K562 (cell line): ENCODE results near the gene ZMPSTE24. TPM values are rescaled to one million over a fixed set of nuclear protein-coding genes. Genes with fewer than 3 reads are reported as not detected.

Experiments
- ATAC-seq: fragments of 200-7000 bp; cut with Tn5 transposase; 3 replicates; pipeline ENCODE4 v1.9.1; 2020; ENCODE audit warnings: moderate library complexity
- BruUV-seq: library from RNA; stranded (reverse); fragments of 400-500 nt; replicated peaks from 2 replicates; lab custom pipeline; 2021; lab: Mats Ljungman, UMichigan
- CTCF ChIA-PET: fragments of 300-600 bp; formaldehyde crosslinking; extraction: SDS; loops from one replicate; lab custom pipeline; 2021; ENCODE audit warnings: low intra/inter-chr PET ratio; lab: Yijun Ruan, JAX
- POLR2A ChIA-PET: fragments of 300-600, 350-650 bp; sonication (Branson Sonifier 250); formaldehyde crosslinking; extraction: SDS; loops from one replicate; lab custom pipeline; 2021; ENCODE audit warnings: antibody characterized with exemption, inconsistent platforms; lab: Yijun Ruan, JAX
- DNase-seq, 4 experiments: peaks; one replicate each; pipeline versions ENCODE4 v3.0.0 to v3.0.0-alpha.2; 2011 to 2018; ENCODE audit warnings: low spot score in 3 of 4, mixed read lengths in 3 of 4; ENCODE audit errors: extremely low read depth in 1 of 4
- FAIRE-seq: peaks from 2 replicates; lab custom pipeline; 2011; peaks lifted over from hg19 to GRCh38; lab: Jason Lieb, UNC
- H2AFZ ChIP-seq: 2 replicates; pipeline ENCODE4 v1.6.0; 2011; ENCODE audit warnings: low read depth, low read length, control low read depth, inconsistent platforms
- H3K27ac ChIP-seq: fragments of 200-600 bp; 3 replicates; pipeline ENCODE4 v1.8.0; 2011; ENCODE audit warnings: low read depth, mild to moderate bottlenecking, control low read depth, inconsistent platforms, low read length, moderate library complexity, mixed read lengths; ENCODE audit errors: extremely low read depth
- H3K27me3 ChIP-seq, 2 experiments: fragments of 300-600 bp in 1 of 2; 2 replicates in 1 of 2; 3 replicates in 1 of 2; pipeline versions ENCODE4 v1.6.0 to v1.8.0; 2011; ENCODE audit warnings: inconsistent platforms in 2 of 2, low read length in 2 of 2, mild to moderate bottlenecking in 1 of 2, mixed read lengths in 1 of 2, moderate library complexity in 1 of 2; ENCODE audit not compliant: control insufficient read depth in 2 of 2, insufficient read depth in 2 of 2
- H3K36me3 ChIP-seq: fragments of 300-600 bp; 3 replicates; pipeline ENCODE4 v1.8.0; 2011; ENCODE audit warnings: mild to moderate bottlenecking, low read length, inconsistent platforms; ENCODE audit not compliant: control insufficient read depth, insufficient read depth
- H3K4me1 ChIP-seq, 2 experiments: fragments of 200-600 bp in 1 of 2; replicated peaks in 1 of 2; 2 replicates in 1 of 2; 3 replicates in 1 of 2; pipeline versions ENCODE4 v1.5.1 to v1.8.0; 2011; ENCODE audit warnings: inconsistent platforms in 2 of 2, low read length in 2 of 2, mild to moderate bottlenecking in 1 of 2, mixed read lengths in 1 of 2, moderate library complexity in 1 of 2; ENCODE audit not compliant: control insufficient read depth in 2 of 2, insufficient read depth in 2 of 2
- H3K4me2 ChIP-seq: 2 replicates; pipeline ENCODE4 v1.6.1; 2011; ENCODE audit warnings: low read length, control low read depth, inconsistent platforms, mixed read lengths; ENCODE audit not compliant: insufficient read depth
- H3K4me3 ChIP-seq: fragments of 200-600 bp; sonication (generic), shearing (Covaris generic); 2 replicates; pipeline ENCODE4 v1.5.1; 2016; ENCODE audit warnings: control low read depth, inconsistent platforms
- H3K79me2 ChIP-seq: fragments of 200-600 bp; 3 replicates; pipeline ENCODE4 v1.8.0; 2011; ENCODE audit warnings: low read length, inconsistent platforms; ENCODE audit not compliant: control insufficient read depth, insufficient read depth
- H3K9ac ChIP-seq, 2 experiments: 2 replicates each; pipeline versions ENCODE4 v1.6.0 to v1.6.1; 2011; ENCODE audit warnings: low read depth in 2 of 2, low read length in 2 of 2, control low read depth in 1 of 2, inconsistent platforms in 1 of 2, mild to moderate bottlenecking in 1 of 2, mixed read lengths in 1 of 2; ENCODE audit not compliant: insufficient read depth in 1 of 2
- H3K9me1 ChIP-seq: one replicate; pipeline ENCODE4 v1.6.0; 2011; ENCODE audit warnings: inconsistent platforms, mild to moderate bottlenecking, low read length, moderate library complexity; ENCODE audit not compliant: control insufficient read depth, insufficient read depth
- H3K9me3 ChIP-seq: replicated peaks from 2 replicates; pipeline ENCODE4 v1.5.1; 2011; ENCODE audit warnings: low read depth, low read length, inconsistent platforms; ENCODE audit not compliant: control insufficient read depth, insufficient read depth
- H4K20me1 ChIP-seq: replicated peaks from 2 replicates; pipeline ENCODE4 v1.6.1; 2011; ENCODE audit warnings: low read length, inconsistent platforms, mixed read lengths; ENCODE audit not compliant: control insufficient read depth, insufficient read depth
- BRF1 ChIP-seq: IDR thresholded peaks from 3 replicates; pipeline ENCODE4 v1.6.1; 2011; ENCODE audit warnings: borderline replicate concordance, mild to moderate bottlenecking; ENCODE audit not compliant: insufficient read length; ENCODE audit errors: extremely low read depth
- DLX4 ChIP-seq: fragments of 250-450 bp; sonication (Bioruptor Pico); IDR thresholded peaks from 2 replicates; pipeline ENCODE4 v1.6.1; 2021; ENCODE audit warnings: mild to moderate bottlenecking
- ELF1 ChIP-seq: fragments of 200-800 bp; sonication (Bioruptor generic); IDR thresholded peaks from 2 replicates; pipeline ENCODE4 v1.6.1; 2016; ENCODE audit warnings: missing genetic modification characterization, missing compliant biosample characterization
- GATA2 ChIP-seq: sonication (generic); formaldehyde crosslinking; IDR thresholded peaks from 2 replicates; pipeline ENCODE4 v1.4.0; 2020; ENCODE audit warnings: mild to moderate bottlenecking, missing genetic modification reagents
- HMG20A ChIP-seq: fragments of 450-650 bp; formaldehyde crosslinking; conservative IDR thresholded peaks from 2 replicates; pipeline ENCODE4 v1.4.0; 2020; ENCODE audit warnings: mild to moderate bottlenecking, mixed read lengths
- PHB ChIP-seq: fragments of 250-450 bp; sonication (Bioruptor Pico); IDR thresholded peaks from 2 replicates; pipeline ENCODE4 v1.5.0; 2021
- RBFOX2 ChIP-seq: fragments of 200-400 bp; formaldehyde crosslinking; IDR thresholded peaks from 2 replicates; pipeline ENCODE4 v1.6.1; 2017; ENCODE audit warnings: low read depth, mild to moderate bottlenecking, low read length, moderate library complexity
- SREBF2 ChIP-seq: sonication (generic); formaldehyde crosslinking; IDR thresholded peaks from 2 replicates; pipeline ENCODE4 v1.4.0; 2020; ENCODE audit warnings: mild to moderate bottlenecking, missing genetic modification reagents
- TAL1 ChIP-seq: fragments of 450-650 bp; IDR thresholded peaks from 2 replicates; pipeline ENCODE4 v1.6.1; 2016; ENCODE audit warnings: mild to moderate bottlenecking
- XRCC4 ChIP-seq: IDR thresholded peaks from one replicate; pipeline ENCODE4 v1.6.1; 2011; ENCODE audit not compliant: insufficient read depth, insufficient read length; ENCODE audit errors: extremely low read depth
- ZBTB26 ChIP-seq: fragments of 450-650 bp; formaldehyde crosslinking; IDR thresholded peaks from 2 replicates; pipeline ENCODE4 v1.4.0; 2022; ENCODE audit warnings: missing genetic modification characterization
- ZBTB40 ChIP-seq, 2 experiments: fragments of 450-650 bp in 1 of 2; sonication (generic) in 1 of 2; formaldehyde crosslinking in 1 of 2; IDR thresholded peaks; 2 replicates each; pipeline versions ENCODE4 v1.7.1 to v1.9.0; 2016 to 2022; ENCODE audit warnings: inconsistent platforms in 1 of 2, mild to moderate bottlenecking in 1 of 2, missing genetic modification reagents in 1 of 2
- ZKSCAN3 ChIP-seq: fragments of 250-450 bp; sonication (Bioruptor Pico); IDR thresholded peaks from 2 replicates; pipeline ENCODE4 v1.4.0; 2020
- WGBS: fragments of 100-300 bp; shearing (Covaris generic); methylation state at CpG from one replicate; pipeline ENCODE4 v1.1.6; 2016; ENCODE audit warnings: low coverage, mixed read lengths; ENCODE audit not compliant: insufficient coverage; ENCODE audit errors: missing lambda C conversion rate; 5-methylcytosine and 5-hydroxymethylcytosine counted together
- in situ Hi-C: fragments of 300-500 bp; cut with MboI; formaldehyde crosslinking; loops from 4 replicates; pipeline ENCODE4 v1.15.0; 2018; ENCODE audit warnings: inconsistent platforms, mixed read lengths
- intact Hi-C: fragments of 100-400 bp; cut with micrococcal nuclease; formaldehyde crosslinking; loops from 2 replicates; pipeline ENCODE4 v1.14.2; 2022
- polyA plus RNA-seq, 8 experiments: library from polyadenylated mRNA; depleted of rRNA in 4 of 8; stranded (reverse) in 5 of 8; unstranded in 3 of 8; fragments of >200 nt; fragmentation: Nextera tagmentation in 2 of 8; fragmentation: Illumina TruSeq in 1 of 8; extraction: Ambion mirVana in 2 of 8; extraction: Trizol in 1 of 8; gene quantifications; 2 replicates each; pipeline versions ENCODE4 v1.2.1 to v1.2.3, GENCODE V29; 2011 to 2014; ENCODE audit warnings: inconsistent platforms in 1 of 8, missing spikeins in 1 of 8
- total RNA-seq, 7 experiments: library from RNA; depleted of rRNA in 6 of 7; stranded (reverse); fragments of >200 nt in 6 of 7; fragmentation: Illumina TruSeq in 2 of 7; extraction: Trizol in 2 of 7; gene quantifications; 2 replicates each; pipeline versions ENCODE4 v1.2.1 to v1.2.3, GENCODE V29; 2011 to 2021; ENCODE audit warnings: low replicate concordance in 1 of 7

ZMPSTE24 gene
- total and polyA plus RNA-seq, 9 of the 15 experiments (the other 6 are each of a cell fraction or from before 2014, with no cell fraction given), result 30.7 to 75.9 (median 64.3) TPM

GRCh38 chr1:40276122-40276521 is 18.1 kb downstream of the ZMPSTE24 start:
- Histone ChIP-seq H3K36me3 (peaks cover 79% of the 10 kb centered on the region), H3K9ac (peak overlapping the region in 1 of 2 experiments; percentile 51; a peak in 1 of 4 replicates), H4K20me1 (no peaks in the 10 kb centered on the region), H3K9me3 (no peaks in the 10 kb centered on the region), H3K27ac (peak overlapping the region; percentile 74), H2AFZ (no peak overlapping the region), H3K4me3 (no peak overlapping the region), H3K4me2 (no peak overlapping the region; the same call in 1 of the 2 replicates), H3K27me3 (no peaks in the 10 kb centered on the region), H3K9me1 (no peaks in the 10 kb centered on the region), H3K79me2 (peaks cover 9% of the 10 kb centered on the region; the same call in 1 of the 3 replicates), H3K4me1 (peaks cover 0 to 12% of the 10 kb centered on the region in 2 experiments; a peak in 2 of 5 replicates)
- DNase-seq, result no peak
- ATAC-seq, result peak; percentile 67
- FAIRE-seq, result no peak
- POLR2A ChIA-PET, result no interaction called here
- in situ Hi-C loops, result no loop called here
- intact Hi-C loops, result no loop called here
- CTCF ChIA-PET, result no interaction called here
- WGBS, result 75% methylated on average over 3 of the region's 3 CpGs
- BruUV-seq, result no TSS peak
- TF ChIP-seq ZBTB26 (no peak), ELF1 (tag) (no peak), DLX4 (no peak), SREBF2 (CRISPR knock-in tag) (no peak), ZKSCAN3 (CRISPR knock-in tag) (no peak), RBFOX2 (no peak), GATA2 (CRISPR knock-in tag) (no peak), HMG20A (no peak), PHB (CRISPR knock-in tag) (no peak), ZBTB40 (IDR thresholded peaks at IDR 0.05) (no peak), ZBTB40 (CRISPR knock-in tag; IDR thresholded peaks at IDR 0.05) (no peak), BRF1 (no peak), TAL1 (no peak), XRCC4 (no peak)
